A673 (cell line): ENCODE data around the gene HACD4. TPM values are rescaled to one million over a fixed set of nuclear protein-coding genes. Genes with fewer than 3 reads are reported as not detected.

ENCODE experiments used
- BruUV-seq: library from RNA; stranded (reverse); fragments of 400-500 nt; replicated peaks from 2 replicates; lab custom pipeline; 2021; lab: Mats Ljungman, UMichigan
- CTCF ChIA-PET: fragments of 300-600 bp; sonication (Branson Sonifier 250); formaldehyde crosslinking; loops from one replicate; lab custom pipeline; 2022; ENCODE audit warnings: antibody characterized with exemption; lab: Charles Lee
- POLR2A ChIA-PET: fragments of 300-600 bp; sonication (Branson Sonifier 250); formaldehyde crosslinking; loops from one replicate; lab custom pipeline; 2022; ENCODE audit warnings: antibody characterized with exemption; ENCODE audit not compliant: low non-redundant PET; lab: Charles Lee
- DNase-seq: peaks from one replicate; pipeline ENCODE4 v3.0.0-alpha.2; 2015; ENCODE audit warnings: low spot score
- H3K27ac ChIP-seq: fragments of 200-600 bp; sonication (generic); 2 replicates; pipeline ENCODE4 v1.5.1; 2016; ENCODE audit warnings: mixed run types, low read depth, mild to moderate bottlenecking, mixed read lengths, antibody characterized with exemption, low read length; ENCODE audit not compliant: poor library complexity, severe bottlenecking
- H3K27me3 ChIP-seq: fragments of 200-600 bp; sonication (generic); replicated peaks from 2 replicates; pipeline ENCODE4 v1.6.1; 2017; ENCODE audit warnings: mixed run types, low read depth, mild to moderate bottlenecking, mixed read lengths, antibody characterized with exemption, low read length; ENCODE audit not compliant: insufficient read depth, poor library complexity
- H3K36me3 ChIP-seq: fragments of 200-600 bp; sonication (generic); 2 replicates; pipeline ENCODE4 v1.6.1; 2016; ENCODE audit warnings: mixed run types, mild to moderate bottlenecking, mixed read lengths, antibody characterized with exemption, low read length; ENCODE audit not compliant: insufficient read depth, poor library complexity, severe bottlenecking
- H3K4me1 ChIP-seq: fragments of 200-600 bp; sonication (generic); 2 replicates; pipeline ENCODE4 v1.6.1; 2017; ENCODE audit warnings: mixed run types, mild to moderate bottlenecking, mixed read lengths, antibody characterized with exemption, low read length; ENCODE audit not compliant: insufficient read depth, poor library complexity, severe bottlenecking
- H3K4me3 ChIP-seq: fragments of 200-600 bp; sonication (generic); 2 replicates; pipeline ENCODE4 v1.5.1; 2016; ENCODE audit warnings: low read depth, mixed run types, mild to moderate bottlenecking, mixed read lengths, low read length; ENCODE audit not compliant: poor library complexity, severe bottlenecking
- H3K9me3 ChIP-seq: fragments of 200-600 bp; sonication (generic); 2 replicates; pipeline ENCODE4 v1.6.1; 2016; ENCODE audit warnings: mixed run types, low read depth, mild to moderate bottlenecking, mixed read lengths, antibody characterized with exemption, low read length; ENCODE audit not compliant: poor library complexity, severe bottlenecking
- CTCF ChIP-seq: fragments of 300-800, 200-600 bp; sonication (generic); conservative IDR thresholded peaks from 2 replicates; pipeline ENCODE4 v1.5.1; 2017; ENCODE audit warnings: low read depth, mild to moderate bottlenecking, antibody characterized with exemption, low read length, moderate library complexity, mixed read lengths
- EZH2 ChIP-seq: fragments of 200-600 bp; sonication (generic); IDR thresholded peaks from 2 replicates; pipeline ENCODE4 v1.6.1; 2017; ENCODE audit warnings: borderline replicate concordance, low read depth, mild to moderate bottlenecking, mixed read lengths, antibody characterized with exemption, low read length; ENCODE audit not compliant: poor library complexity, severe bottlenecking
- intact Hi-C: fragments of 100-400 bp; cut with micrococcal nuclease; formaldehyde crosslinking; loops from one replicate; pipeline ENCODE4 v1.10.0; 2022; ENCODE audit not compliant: unreplicated experiment
- total RNA-seq: library from RNA; stranded (reverse); gene quantifications from 2 replicates; pipeline ENCODE4 v1.2.3, GENCODE V29; 2021

HACD4 gene
- total RNA-seq, 1 experiment from 2014 or later = 0.19 TPM

DNA sequence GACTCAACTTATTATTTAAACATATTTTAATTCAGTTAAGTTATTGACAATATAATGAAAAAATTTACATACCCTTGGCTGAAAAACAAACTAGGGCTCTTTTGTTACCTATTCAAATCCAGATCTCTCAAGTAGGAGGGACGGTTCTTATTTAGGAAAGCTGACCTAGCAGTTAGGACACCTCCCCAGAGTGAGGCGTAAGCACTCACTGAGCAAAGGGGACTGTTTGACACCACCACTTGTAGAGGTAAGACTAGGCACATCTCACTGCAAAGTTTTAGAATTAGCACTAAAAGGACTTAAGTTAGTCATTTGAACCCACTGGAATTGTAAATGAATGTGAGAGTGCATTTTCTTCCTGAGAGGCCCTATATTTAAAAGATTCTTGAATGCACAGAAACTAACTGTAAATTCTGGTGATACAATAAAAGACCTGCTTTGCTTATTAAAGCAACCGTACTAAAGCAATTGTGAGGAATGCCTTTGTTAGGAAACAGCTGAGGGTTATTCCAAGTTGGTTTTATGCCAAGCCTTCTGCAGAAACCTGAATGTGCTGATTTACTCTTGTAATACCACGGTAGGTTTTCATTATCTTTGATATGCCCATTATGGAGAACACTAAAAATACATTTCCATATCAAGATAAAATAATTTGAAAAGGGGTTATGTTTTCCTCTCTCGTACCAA is 16.2 kb downstream of the HACD4 start:
- Histone ChIP-seq H3K27me3 (no peaks in the 10 kb centered on the region), H3K9me3 (no peaks in the 10 kb centered on the region), H3K4me1 (peaks cover 4% of the 10 kb centered on the region), H3K4me3 (no peak overlapping the region), H3K27ac (no peak overlapping the region), H3K36me3 (no peaks in the 10 kb centered on the region)
- no peak for DNase-seq
- TF ChIP-seq CTCF (no peak), EZH2 (no peak)
- BruUV-seq = no TSS peak
- ChIA-PET POLR2A (no interaction called here), CTCF (no interaction called here)
- intact Hi-C loops = no loop called here

DNA sequence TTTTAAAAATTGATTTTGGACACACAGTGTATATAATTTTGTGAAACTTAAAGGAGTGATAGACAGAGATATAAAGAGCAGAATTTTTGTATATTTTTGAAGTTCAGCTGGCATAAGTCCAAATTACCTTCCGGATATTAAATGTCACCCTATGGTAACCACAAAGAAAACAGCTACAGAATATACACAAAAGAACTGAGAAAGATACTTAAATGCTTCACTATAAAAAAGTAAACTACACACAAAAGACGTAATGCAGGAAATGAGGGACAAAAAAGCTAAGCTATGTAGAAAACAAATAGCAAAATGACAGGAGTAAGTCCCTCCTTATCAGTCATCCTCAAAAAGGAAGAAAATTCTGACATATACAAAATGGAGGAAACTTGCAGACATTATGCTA is 29.4 kb downstream of the HACD4 start:
- CTCF ChIA-PET = no interaction called here
- Histone ChIP-seq H3K4me3 (no peak overlapping the region), H3K9me3 (no peaks in the 10 kb centered on the region), H3K36me3 (peaks cover 7% of the 10 kb centered on the region), H3K27me3 (no peaks in the 10 kb centered on the region), H3K4me1 (no peaks in the 10 kb centered on the region), H3K27ac (no peak overlapping the region)
- BruUV-seq = no TSS peak
- TF ChIP-seq EZH2 (no peak), CTCF (no peak)
- DNase-seq = peak; percentile 4
- intact Hi-C loops = loop anchor here (10.0 kb wide), 1 partner anchor 63 kb away; no protein-coding TSS in a partner anchor
- POLR2A ChIA-PET = no interaction called here

- DNase-seq = peak; percentile 33
- ChIA-PET POLR2A (no interaction called here), CTCF (no interaction called here)
- Histone ChIP-seq H3K27ac (no peak overlapping the region), H3K9me3 (no peaks in the 10 kb centered on the region), H3K27me3 (no peaks in the 10 kb centered on the region), H3K36me3 (peaks cover 7% of the 10 kb centered on the region), H3K4me1 (no peaks in the 10 kb centered on the region), H3K4me3 (no peak overlapping the region)
- no peak for TF ChIP-seq EZH2
- no peak for TF ChIP-seq CTCF
- no TSS peak for BruUV-seq
- intact Hi-C loops = loop anchor here (10.0 kb wide), 1 partner anchor 63 kb away; no protein-coding TSS in a partner anchor
These were observed 29.9 kb downstream of the HACD4 start for GRCh38 chr9:21001581-21001980.
